Brain microvascular endothelial cell (primary cell): ENCODE measurements around the gene TRIM67.
A peak's percentile ranks its signal among the peaks of the same experiment; 100 is the strongest.

Experiments
- DNase-seq: peaks from one replicate; pipeline ENCODE4 v3.0.0-alpha.2; 2020
- H3K27ac ChIP-seq: fragments of 250-450 bp; sonication (Bioruptor Pico); 2 replicates; pipeline ENCODE4 v1.5.1; 2020; ENCODE audit warnings: mild to moderate bottlenecking, moderate library complexity
- H3K27me3 ChIP-seq: fragments of 250-450 bp; sonication (Bioruptor Pico); replicated peaks from 2 replicates; pipeline ENCODE4 v1.5.1; 2020; ENCODE audit warnings: mild to moderate bottlenecking
- H3K36me3 ChIP-seq: fragments of 250-450 bp; sonication (Bioruptor Pico); replicated peaks from 2 replicates; pipeline ENCODE4 v1.5.1; 2020; ENCODE audit warnings: mild to moderate bottlenecking
- H3K4me3 ChIP-seq: 2 replicates; pipeline ENCODE4 v1.5.1; 2011; ENCODE audit warnings: low read depth, mild to moderate bottlenecking, control low read depth, low read length, moderate library complexity
- CTCF ChIP-seq: IDR thresholded peaks from 2 replicates; pipeline ENCODE4 v1.5.1; 2011; ENCODE audit warnings: low read depth, mild to moderate bottlenecking, moderate library complexity, low read length, control low read depth, inconsistent platforms; ENCODE audit errors: missing control alignments
- in situ Hi-C: cut with HindIII; loops from 2 replicates; pipeline ENCODE4 v1.10.0; 2017; ENCODE audit warnings: low sequenced_read_pairs, low pct_ligation_motif_present

TRIM67 gene

GRCh38 chr1:231138236-231138635 lies 23.6 kb upstream of the TRIM67 start:
- no peak for DNase-seq
- TF ChIP-seq CTCF: no peak
- H3K27me3 ChIP-seq: no peaks in the 10 kb centered on the region
- in situ Hi-C loops: no loop called here
- no peak overlapping the region for H3K4me3 ChIP-seq
- no peak overlapping the region for H3K27ac ChIP-seq
- H3K36me3 ChIP-seq: no peaks in the 10 kb centered on the region

GRCh38 chr1:231139125-231139649 lies 22.7 kb upstream of the TRIM67 start:
- in situ Hi-C loops: no loop called here
- DNase-seq: peak; percentile 71
- no peak for TF ChIP-seq CTCF
- Histone ChIP-seq H3K27me3 (no peaks in the 10 kb centered on the region), H3K4me3 (no peak overlapping the region), H3K27ac (peak overlapping the region; percentile 92), H3K36me3 (no peaks in the 10 kb centered on the region)

GRCh38 chr1:231139659-231140654 lies 21.9 kb upstream of the TRIM67 start:
- in situ Hi-C loops: no loop called here
- TF ChIP-seq CTCF: peak; percentile 26

GRCh38 chr1:231144416-231145193 lies 17.3 kb upstream of the TRIM67 start:
- in situ Hi-C loops: no loop called here
- no peak for DNase-seq
- Histone ChIP-seq H3K36me3 (no peaks in the 10 kb centered on the region), H3K27me3 (no peaks in the 10 kb centered on the region), H3K27ac (no peak overlapping the region), H3K4me3 (no peak overlapping the region)
- no peak for TF ChIP-seq CTCF

More at GRCh38 chr1:231139659-231140654, 21.9 kb upstream of the TRIM67 start:
- Histone ChIP-seq H3K27me3 (no peaks in the 10 kb centered on the region), H3K36me3 (no peaks in the 10 kb centered on the region), H3K27ac (peak overlapping the region; percentile 92), H3K4me3 (no peak overlapping the region)
- DNase-seq: peak; percentile 97

- no peak for TF ChIP-seq CTCF
- H3K36me3 ChIP-seq: no peaks in the 10 kb centered on the region
- no peak overlapping the region for H3K4me3 ChIP-seq
- H3K27me3 ChIP-seq: no peaks in the 10 kb centered on the region
- in situ Hi-C loops: no loop called here
- DNase-seq: no peak
- no peak overlapping the region for H3K27ac ChIP-seq
These were observed 14.0 kb upstream of the TRIM67 start for GRCh38 chr1:231147896-231148295.
